Gastroesophageal sphincter (tissue), 4 donors: ENCODE results near the gene IMPDH2. TPM values are rescaled to one million over a fixed set of nuclear protein-coding genes. Genes with fewer than 3 reads are reported as not detected.

Experiments
- ATAC-seq: fragments of 150-250 bp; one replicate; pipeline ENCODE4 v1.9.1; 2016; ENCODE audit warnings: mild to moderate bottlenecking, moderate library complexity
- H3K27ac ChIP-seq, 4 donors: fragments of 200-600 bp; sonication (generic) in 3 of 4; 1 replicate in 3 of 4; 2 replicates in 1 of 4; pipeline ENCODE4 v1.5.1; 2016 to 2019
- H3K27me3 ChIP-seq: fragments of 200-600 bp; sonication (generic); one replicate; pipeline ENCODE4 v1.5.1; 2019
- H3K36me3 ChIP-seq, 2 donors: fragments of 200-600 bp; sonication (generic); one replicate each; pipeline ENCODE4 v1.5.1; 2019; ENCODE audit warnings: control low read depth in 1 of 2
- H3K4me1 ChIP-seq, 3 donors: fragments of 200-600 bp; sonication (generic); 1 replicate in 2 of 3; 2 replicates in 1 of 3; pipeline ENCODE4 v1.5.1; 2016 to 2019; ENCODE audit warnings: control low read depth in 2 of 3
- H3K4me3 ChIP-seq, 2 donors: fragments of 200-600 bp; sonication (generic); one replicate each; pipeline ENCODE4 v1.5.1; 2019; ENCODE audit warnings: mild to moderate bottlenecking in 1 of 2, moderate library complexity in 1 of 2
- H3K9me3 ChIP-seq, 3 donors: fragments of 200-600 bp; sonication (generic); one replicate each; pipeline ENCODE4 v1.5.1; 2017 to 2019; ENCODE audit warnings: control low read depth in 2 of 3
- CTCF ChIP-seq, 4 experiments: fragments of 200-600 bp in 2 of 4; fragments of 450-650 bp in 2 of 4; sonication (generic) in 1 of 4; IDR thresholded peaks; one replicate each; pipeline ENCODE4 v1.5.1; 2017 to 2019; ENCODE audit warnings: antibody characterized with exemption in 4 of 4, mild to moderate bottlenecking in 2 of 4, moderate library complexity in 2 of 4
- EP300 ChIP-seq: sonication (generic); formaldehyde crosslinking; IDR thresholded peaks from one replicate; pipeline ENCODE4 v1.6.1; 2017; ENCODE audit warnings: antibody characterized with exemption, mild to moderate bottlenecking
- POLR2A ChIP-seq, 2 donors: fragments of 450-650 bp; IDR thresholded peaks; one replicate each; pipeline ENCODE4 v1.6.1; 2017; ENCODE audit warnings: antibody characterized with exemption in 2 of 2, mild to moderate bottlenecking in 2 of 2, moderate library complexity in 1 of 2
- POLR2AphosphoS5 ChIP-seq: sonication (generic); formaldehyde crosslinking; IDR thresholded peaks from one replicate; pipeline ENCODE4 v1.6.1; 2017; ENCODE audit warnings: antibody characterized with exemption
- WGBS, 2 donors: methylation state at CpG; one replicate each; pipeline ENCODE4 v1.1.5; 2018; ENCODE audit warnings: low coverage in 1 of 2; 5-methylcytosine and 5-hydroxymethylcytosine counted together
- total RNA-seq, 4 donors: library from RNA; depleted of rRNA; stranded (reverse); fragments of >200 nt; gene quantifications; one replicate each; pipeline ENCODE4 v1.1.0, GENCODE V29; 2016

Gene IMPDH2
- total RNA-seq, 4 donors from 2014 or later: 89.8 to 179 (median 118) TPM

GRCh38 chr3:49032646-49033304 is 3.6 kb upstream of the IMPDH2 start:
- H3K36me3 ChIP-seq: peaks cover 3 to 77% of the 10 kb centered on the region in 2 donors
- H3K27ac ChIP-seq: peak overlapping the region in 2 of 4 donors; percentile 14 to 26
- 54 to 100% methylated on average over 1 to 4 of the region's 6 CpGs for WGBS, 2 donors
- H3K27me3 ChIP-seq: no peaks in the 10 kb centered on the region
- ATAC-seq: no peak
- TF ChIP-seq POLR2AphosphoS5 (no peak), CTCF (IDR thresholded peaks at IDR 0.05) (no peak)
- no peak overlapping the region for H3K4me3 ChIP-seq
- peaks cover 0 to 32% (median 9%) of the 10 kb centered on the region in 3 donors for H3K4me1 ChIP-seq
- H3K9me3 ChIP-seq: no peaks in the 10 kb centered on the region

GRCh38 chr3:49030321-49030720 is 1.1 kb upstream of the IMPDH2 start:
- ATAC-seq: no peak
- Histone ChIP-seq H3K27ac (peak overlapping the region in 2 of 4 donors; percentile 94 to 97), H3K4me3 (no peak overlapping the region), H3K9me3 (no peaks in the 10 kb centered on the region), H3K27me3 (no peaks in the 10 kb centered on the region), H3K4me1 (peaks cover 0 to 47% (median 9%) of the 10 kb centered on the region in 3 donors), H3K36me3 (peaks cover 3 to 78% of the 10 kb centered on the region in 2 donors)
- TF ChIP-seq EP300: no peak
- no peak for TF ChIP-seq POLR2AphosphoS5
- TF ChIP-seq CTCF (IDR thresholded peaks at IDR 0.05): no peak
- 76 to 85% methylated on average over 5 to 6 of the region's 6 CpGs for WGBS, 2 donors

GRCh38 chr3:49029563-49029884 is 326 bp upstream of the IMPDH2 start:
- TF ChIP-seq EP300 (no peak), CTCF (IDR thresholded peaks at IDR 0.05) (no peak), POLR2A (IDR thresholded peaks at IDR 0.05) (no peak), POLR2AphosphoS5 (no peak)
- no peaks in the 10 kb centered on the region for H3K27me3 ChIP-seq
- H3K4me1 ChIP-seq: peaks cover 0 to 55% (median 9%) of the 10 kb centered on the region in 3 donors
- no peak for ATAC-seq
- peaks cover 3 to 78% of the 10 kb centered on the region in 2 donors for H3K36me3 ChIP-seq
- peak overlapping the region in 1 of 2 donors; percentile 71 for H3K4me3 ChIP-seq
- peak overlapping the region; percentile 93 to 97 (median 94) for H3K27ac ChIP-seq
- H3K9me3 ChIP-seq: no peaks in the 10 kb centered on the region
- WGBS, 2 donors: 0% methylated on average over 6 of the region's 7 CpGs; no CpG with 5 or more reads in 1 of the 2 donors

- H3K27me3 ChIP-seq: no peaks in the 10 kb centered on the region
- peak overlapping the region; percentile 93 to 97 (median 94) for H3K27ac ChIP-seq
- H3K4me1 ChIP-seq: peaks cover 0 to 67% (median 9%) of the 10 kb centered on the region in 3 donors
- no peak for TF ChIP-seq POLR2A (IDR thresholded peaks at IDR 0.05)
- TF ChIP-seq POLR2AphosphoS5: no peak
- TF ChIP-seq EP300: no peak
- no peak for TF ChIP-seq CTCF (IDR thresholded peaks at IDR 0.05)
- no peaks in the 10 kb centered on the region for H3K9me3 ChIP-seq
- ATAC-seq: no peak
- H3K4me3 ChIP-seq: peak overlapping the region in 1 of 2 donors; percentile 71
- WGBS, 2 donors: 75 to 100% methylated on average over 2 of the region's 4 CpGs
- peaks cover 3 to 78% of the 10 kb centered on the region in 2 donors for H3K36me3 ChIP-seq
Measured at GRCh38 chr3:49028298-49028672, 913 bp downstream of the IMPDH2 start.

GRCh38 chr3:49027634-49028033 is 1.6 kb downstream of the IMPDH2 start:
- Histone ChIP-seq H3K4me1 (peaks cover 0 to 69% (median 15%) of the 10 kb centered on the region in 3 donors), H3K9me3 (no peaks in the 10 kb centered on the region), H3K27me3 (no peaks in the 10 kb centered on the region), H3K27ac (peak overlapping the region in 3 of 4 donors; percentile 94 to 97 (median 94)), H3K4me3 (no peak overlapping the region), H3K36me3 (peaks cover 3 to 76% of the 10 kb centered on the region in 2 donors)
- WGBS, 2 donors: 67 to 97% methylated on average over 1 to 9 of the region's 9 CpGs
- ATAC-seq: no peak
- no peak for TF ChIP-seq EP300
- no peak for TF ChIP-seq POLR2A (IDR thresholded peaks at IDR 0.05)
- no peak for TF ChIP-seq CTCF (IDR thresholded peaks at IDR 0.05)
- no peak for TF ChIP-seq POLR2AphosphoS5
